OCI-LY3 (cell line): ENCODE data around the gene LRRC8D.

ENCODE experiments used
- EZH2phosphoT487 ChIP-seq: fragments of 200-600 bp; shearing (Covaris generic); IDR thresholded peaks from 2 replicates; pipeline ENCODE4 v1.6.1; 2018; ENCODE audit warnings: antibody characterized with exemption, mixed run types, low read depth
- TF ChIP-seq, protein P1 (sequence below): fragments of 200-600, 300-600 bp; sonication (generic); IDR thresholded peaks from 2 replicates; pipeline ENCODE4 v1.5.1; 2014; ENCODE audit warnings: antibody characterized with exemption, low read length, low read depth

DNA sequence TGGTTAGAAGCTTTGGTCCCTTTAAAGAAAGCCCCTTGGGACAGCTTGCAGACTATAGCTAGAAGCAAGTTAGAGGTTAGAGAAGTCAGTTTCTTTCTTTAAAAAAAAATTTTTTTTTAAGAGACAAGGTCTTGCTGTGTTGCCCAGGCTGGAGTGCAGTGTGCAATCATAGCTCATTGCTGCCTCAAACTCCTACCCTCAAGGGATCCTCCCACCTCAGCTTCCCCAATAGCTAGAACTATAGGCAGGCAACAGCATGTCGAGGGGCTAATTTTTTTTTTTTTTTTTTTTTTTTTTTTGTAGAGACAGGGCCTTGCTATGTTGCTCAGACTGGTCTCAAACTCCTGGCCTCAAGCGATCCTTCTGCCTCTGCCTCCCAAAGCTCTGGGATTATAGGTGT lies 129.9 kb downstream of the LRRC8D start:
- TF ChIP-seq, protein P1, sequence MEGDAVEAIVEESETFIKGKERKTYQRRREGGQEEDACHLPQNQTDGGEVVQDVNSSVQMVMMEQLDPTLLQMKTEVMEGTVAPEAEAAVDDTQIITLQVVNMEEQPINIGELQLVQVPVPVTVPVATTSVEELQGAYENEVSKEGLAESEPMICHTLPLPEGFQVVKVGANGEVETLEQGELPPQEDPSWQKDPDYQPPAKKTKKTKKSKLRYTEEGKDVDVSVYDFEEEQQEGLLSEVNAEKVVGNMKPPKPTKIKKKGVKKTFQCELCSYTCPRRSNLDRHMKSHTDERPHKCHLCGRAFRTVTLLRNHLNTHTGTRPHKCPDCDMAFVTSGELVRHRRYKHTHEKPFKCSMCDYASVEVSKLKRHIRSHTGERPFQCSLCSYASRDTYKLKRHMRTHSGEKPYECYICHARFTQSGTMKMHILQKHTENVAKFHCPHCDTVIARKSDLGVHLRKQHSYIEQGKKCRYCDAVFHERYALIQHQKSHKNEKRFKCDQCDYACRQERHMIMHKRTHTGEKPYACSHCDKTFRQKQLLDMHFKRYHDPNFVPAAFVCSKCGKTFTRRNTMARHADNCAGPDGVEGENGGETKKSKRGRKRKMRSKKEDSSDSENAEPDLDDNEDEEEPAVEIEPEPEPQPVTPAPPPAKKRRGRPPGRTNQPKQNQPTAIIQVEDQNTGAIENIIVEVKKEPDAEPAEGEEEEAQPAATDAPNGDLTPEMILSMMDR: no peak
- TF ChIP-seq EZH2phosphoT487: no peak
